ENCODE measurements around the gene TPD52L2.

The TPD52L2 gene

GRCh38 chr20:63934271-63935068 lies 69.4 kb downstream of the TPD52L2 start:
- DNase-seq, result no peak

GRCh38 chr20:63935447-63935846 lies 70.4 kb downstream of the TPD52L2 start:
- DNase-seq, result no peak

GRCh38 chr20:63937596-63937995 lies 72.5 kb downstream of the TPD52L2 start:
- no peak for DNase-seq

- no peak for DNase-seq
These were observed 74.2 kb downstream of the TPD52L2 start for GRCh38 chr20:63939061-63939935.

- DNase-seq, result no peak
These were observed 75.0 kb downstream of the TPD52L2 start for GRCh38 chr20:63940071-63940471.

- DNase-seq, result no peak
These were observed 75.6 kb downstream of the TPD52L2 start for GRCh38 chr20:63940472-63941266.

Data from NCI-H226 (cell line).